B cell (primary cell): Measurements from ENCODE around the gene FAM25G.

Source experiments
- EZH2 ChIP-seq: IDR thresholded peaks from 2 replicates; pipeline ENCODE4 v1.6.1; 2012; ENCODE audit warnings: borderline replicate concordance, low read depth, mild to moderate bottlenecking, moderate library complexity, low read length; ENCODE audit not compliant: insufficient read depth, poor library complexity, severe bottlenecking
- TF ChIP-seq, protein P1 (sequence below): fragments of 200-600 bp; IDR thresholded peaks from one replicate; pipeline ENCODE4 v1.8.0; 2022; ENCODE audit warnings: antibody characterized with exemption, mild to moderate bottlenecking

DNA sequence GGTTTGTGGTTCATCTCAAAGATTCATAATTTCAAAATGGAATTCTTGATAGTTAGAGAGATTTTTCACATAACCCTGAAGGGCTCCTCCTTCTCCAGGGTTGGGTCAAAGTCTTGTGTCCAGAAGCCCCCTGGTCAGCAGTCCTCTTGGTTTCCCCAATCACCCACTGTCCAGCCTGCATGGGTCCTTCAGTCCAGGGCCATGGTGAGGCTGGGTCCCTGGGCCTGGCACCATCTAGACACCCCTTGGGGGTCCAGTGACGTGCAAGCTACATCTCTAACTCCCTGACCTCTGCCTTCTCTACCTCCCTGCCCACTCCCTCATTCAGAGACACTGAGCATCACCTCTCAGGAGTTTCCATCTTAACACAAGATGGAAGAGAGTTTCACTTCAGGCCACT, 33.7 kb downstream of the FAM25G start:
- TF ChIP-seq, protein P1, sequence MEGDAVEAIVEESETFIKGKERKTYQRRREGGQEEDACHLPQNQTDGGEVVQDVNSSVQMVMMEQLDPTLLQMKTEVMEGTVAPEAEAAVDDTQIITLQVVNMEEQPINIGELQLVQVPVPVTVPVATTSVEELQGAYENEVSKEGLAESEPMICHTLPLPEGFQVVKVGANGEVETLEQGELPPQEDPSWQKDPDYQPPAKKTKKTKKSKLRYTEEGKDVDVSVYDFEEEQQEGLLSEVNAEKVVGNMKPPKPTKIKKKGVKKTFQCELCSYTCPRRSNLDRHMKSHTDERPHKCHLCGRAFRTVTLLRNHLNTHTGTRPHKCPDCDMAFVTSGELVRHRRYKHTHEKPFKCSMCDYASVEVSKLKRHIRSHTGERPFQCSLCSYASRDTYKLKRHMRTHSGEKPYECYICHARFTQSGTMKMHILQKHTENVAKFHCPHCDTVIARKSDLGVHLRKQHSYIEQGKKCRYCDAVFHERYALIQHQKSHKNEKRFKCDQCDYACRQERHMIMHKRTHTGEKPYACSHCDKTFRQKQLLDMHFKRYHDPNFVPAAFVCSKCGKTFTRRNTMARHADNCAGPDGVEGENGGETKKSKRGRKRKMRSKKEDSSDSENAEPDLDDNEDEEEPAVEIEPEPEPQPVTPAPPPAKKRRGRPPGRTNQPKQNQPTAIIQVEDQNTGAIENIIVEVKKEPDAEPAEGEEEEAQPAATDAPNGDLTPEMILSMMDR: no peak
- no peak for TF ChIP-seq EZH2
